ENCODE results near the gene ADAMTS8. TPM values are rescaled to one million over a fixed set of nuclear protein-coding genes. Genes with fewer than 3 reads are reported as not detected.

The ADAMTS8 gene
- polyA plus RNA-seq, 1 donor (not counting 4 experiments of a cell fraction or from before 2014, with no cell fraction given) = not detected

DNA sequence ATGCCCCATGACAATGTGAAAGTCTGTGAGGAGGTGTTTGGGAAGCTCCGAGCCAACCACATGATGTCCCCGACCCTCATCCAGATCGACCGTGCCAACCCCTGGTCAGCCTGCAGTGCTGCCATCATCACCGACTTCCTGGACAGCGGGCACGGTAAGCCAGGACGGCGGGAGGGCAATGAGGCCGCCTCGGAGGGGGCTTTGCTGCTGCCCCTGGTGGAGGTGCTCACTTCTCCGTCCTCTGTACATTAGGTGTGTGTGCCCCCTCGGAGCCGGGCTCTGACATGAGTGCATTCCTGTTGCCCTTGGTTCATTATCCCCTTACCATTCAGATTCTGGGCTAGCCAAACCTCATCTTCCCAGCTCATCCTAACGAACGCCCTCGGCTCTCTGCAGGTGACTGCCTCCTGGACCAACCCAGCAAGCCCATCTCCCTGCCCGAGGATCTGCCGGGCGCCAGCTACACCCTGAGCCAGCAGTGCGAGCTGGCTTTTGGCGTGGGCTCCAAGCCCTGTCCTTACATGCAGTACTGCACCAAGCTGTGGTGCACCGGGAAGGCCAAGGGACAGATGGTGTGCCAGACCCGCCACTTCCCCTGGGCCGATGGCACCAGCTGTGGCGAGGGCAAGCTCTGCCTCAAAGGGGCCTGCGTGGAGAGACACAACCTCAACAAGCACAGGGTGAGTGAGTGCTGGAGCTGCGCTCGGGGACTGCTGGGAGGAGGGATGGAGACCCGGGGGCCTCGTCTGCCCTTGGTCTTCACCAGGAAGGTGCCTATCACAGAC, 33.9 kb upstream of the ADAMTS8 start:
- Histone ChIP-seq H3K27ac (ENCODE audit: control insufficient read depth, insufficient read depth, low read length) (no peak overlapping the region), H3K4me2 (ENCODE audit: control insufficient read depth, extremely low read depth, insufficient read depth, low read depth, low read length) (no peak overlapping the region), H3K36me3 (ENCODE audit: control insufficient read depth in 2 of 2, extremely low read depth in 1 of 2, insufficient read depth in 2 of 2, low read length in 2 of 2) (no peaks in the 10 kb centered on the region), H2AFZ (ENCODE audit: control insufficient read depth, low read length) (no peak overlapping the region), H3K4me3 (ENCODE audit: control insufficient read depth in 2 of 3, extremely low read depth in 1 of 3, insufficient read depth in 2 of 3, low read depth in 1 of 3, low read length in 3 of 3) (no peak overlapping the region), H3K4me1 (ENCODE audit: control insufficient read depth, extremely low read depth, insufficient read depth, low read length) (peaks cover 7% of the 10 kb centered on the region), H3K9me1 (ENCODE audit: control insufficient read depth, extremely low read depth, insufficient read depth, low read length) (no peaks in the 10 kb centered on the region), H3K79me2 (ENCODE audit: control insufficient read depth, insufficient read depth, low read length) (no peaks in the 10 kb centered on the region), H4K20me1 (ENCODE audit: control insufficient read depth, extremely low read depth, insufficient read depth, low read length) (peaks cover 2% of the 10 kb centered on the region), H3K9me3 (ENCODE audit: control insufficient read depth, low read depth, low read length) (no peaks in the 10 kb centered on the region), H3K27me3 (ENCODE audit: control insufficient read depth, extremely low read depth, insufficient read depth, low read length) (no peaks in the 10 kb centered on the region), H3K9ac (ENCODE audit: control insufficient read depth, extremely low read depth, insufficient read depth, low read length) (no peak overlapping the region)
- DNase-seq (ENCODE audit: low read depth, low spot score) = no peak
- TF ChIP-seq, protein P1, sequence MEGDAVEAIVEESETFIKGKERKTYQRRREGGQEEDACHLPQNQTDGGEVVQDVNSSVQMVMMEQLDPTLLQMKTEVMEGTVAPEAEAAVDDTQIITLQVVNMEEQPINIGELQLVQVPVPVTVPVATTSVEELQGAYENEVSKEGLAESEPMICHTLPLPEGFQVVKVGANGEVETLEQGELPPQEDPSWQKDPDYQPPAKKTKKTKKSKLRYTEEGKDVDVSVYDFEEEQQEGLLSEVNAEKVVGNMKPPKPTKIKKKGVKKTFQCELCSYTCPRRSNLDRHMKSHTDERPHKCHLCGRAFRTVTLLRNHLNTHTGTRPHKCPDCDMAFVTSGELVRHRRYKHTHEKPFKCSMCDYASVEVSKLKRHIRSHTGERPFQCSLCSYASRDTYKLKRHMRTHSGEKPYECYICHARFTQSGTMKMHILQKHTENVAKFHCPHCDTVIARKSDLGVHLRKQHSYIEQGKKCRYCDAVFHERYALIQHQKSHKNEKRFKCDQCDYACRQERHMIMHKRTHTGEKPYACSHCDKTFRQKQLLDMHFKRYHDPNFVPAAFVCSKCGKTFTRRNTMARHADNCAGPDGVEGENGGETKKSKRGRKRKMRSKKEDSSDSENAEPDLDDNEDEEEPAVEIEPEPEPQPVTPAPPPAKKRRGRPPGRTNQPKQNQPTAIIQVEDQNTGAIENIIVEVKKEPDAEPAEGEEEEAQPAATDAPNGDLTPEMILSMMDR (optimal IDR thresholded peaks at IDR 0.05 in 1 of 3, IDR thresholded peaks at IDR 0.05 in 1 of 3, conservative IDR thresholded peaks at IDR 0.05 in 1 of 3; ENCODE audit: extremely low read depth in 1 of 3, insufficient read depth in 2 of 3, low read length in 3 of 3) = no peak
- TF ChIP-seq EZH2 (IDR thresholded peaks at IDR 0.05; ENCODE audit: low read length) = no peak
- no peak for FAIRE-seq
- dilution Hi-C loops (cut with MboI; ENCODE audit: extremely low pct_ligation_motif_present, low sequenced_read_pairs) = no loop called here

DNA sequence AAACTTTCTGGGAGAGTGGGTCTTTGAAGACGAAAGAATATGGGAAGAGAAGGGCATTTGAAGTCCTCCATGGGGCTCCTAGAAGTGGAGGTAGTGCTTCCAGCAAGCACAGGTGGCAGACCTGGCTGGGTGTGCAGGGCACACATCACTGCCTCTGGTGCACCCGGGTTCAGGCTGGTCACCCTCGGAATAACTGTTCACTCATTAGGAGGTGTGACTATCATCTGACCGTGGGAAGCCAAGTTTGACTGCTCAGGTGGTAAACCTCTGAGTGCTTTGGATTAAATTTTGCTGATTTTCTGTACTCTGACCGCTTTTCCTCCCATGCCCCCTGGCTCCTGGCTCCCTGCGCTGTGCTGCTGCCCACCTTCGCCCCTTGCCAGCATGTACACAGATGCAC, 31.1 kb upstream of the ADAMTS8 start:
- H3K4me3 ChIP-seq (ENCODE audit: control insufficient read depth in 2 of 3, extremely low read depth in 1 of 3, insufficient read depth in 2 of 3, low read depth in 1 of 3, low read length in 3 of 3) = no peak overlapping the region
- H4K20me1 ChIP-seq (ENCODE audit: control insufficient read depth, extremely low read depth, insufficient read depth, low read length) = no peaks in the 10 kb centered on the region
- H3K4me2 ChIP-seq (ENCODE audit: control insufficient read depth, extremely low read depth, insufficient read depth, low read depth, low read length) = no peak overlapping the region
- no peak overlapping the region for H2AFZ ChIP-seq (ENCODE audit: control insufficient read depth, low read length)
- H3K27me3 ChIP-seq (ENCODE audit: control insufficient read depth, extremely low read depth, insufficient read depth, low read length) = no peaks in the 10 kb centered on the region
- no peak for TF ChIP-seq EZH2 (IDR thresholded peaks at IDR 0.05; ENCODE audit: low read length)
- TF ChIP-seq, protein P1 (optimal IDR thresholded peaks at IDR 0.05 in 1 of 3, IDR thresholded peaks at IDR 0.05 in 1 of 3, conservative IDR thresholded peaks at IDR 0.05 in 1 of 3; ENCODE audit: extremely low read depth in 1 of 3, insufficient read depth in 2 of 3, low read length in 3 of 3) = no peak
- no peak for FAIRE-seq
- peaks cover 13% of the 10 kb centered on the region for H3K4me1 ChIP-seq (ENCODE audit: control insufficient read depth, extremely low read depth, insufficient read depth, low read length)
- H3K9me1 ChIP-seq (ENCODE audit: control insufficient read depth, extremely low read depth, insufficient read depth, low read length) = no peaks in the 10 kb centered on the region
- dilution Hi-C loops (cut with MboI; ENCODE audit: extremely low pct_ligation_motif_present, low sequenced_read_pairs) = no loop called here
- no peaks in the 10 kb centered on the region for H3K9me3 ChIP-seq (ENCODE audit: control insufficient read depth, low read depth, low read length)
- H3K36me3 ChIP-seq (ENCODE audit: control insufficient read depth in 2 of 2, extremely low read depth in 1 of 2, insufficient read depth in 2 of 2, low read length in 2 of 2) = no peaks in the 10 kb centered on the region
- no peak overlapping the region for H3K27ac ChIP-seq (ENCODE audit: control insufficient read depth, insufficient read depth, low read length)
- no peak for DNase-seq (ENCODE audit: low read depth, low spot score)
- H3K79me2 ChIP-seq (ENCODE audit: control insufficient read depth, insufficient read depth, low read length) = no peaks in the 10 kb centered on the region
- no peak overlapping the region for H3K9ac ChIP-seq (ENCODE audit: control insufficient read depth, extremely low read depth, insufficient read depth, low read length)
